ENCODE measurements around the gene SIGLEC15.

The SIGLEC15 gene

GRCh38 chr18:45841060-45841764 is 15.7 kb downstream of the SIGLEC15 start (continued):
- TF ChIP-seq TSHZ2 (CRISPR knock-in tag; IDR thresholded peaks at IDR 0.05) (no peak), ZFP3 (CRISPR knock-in tag; IDR thresholded peaks at IDR 0.05) (no peak), ISL1 (CRISPR knock-in tag; IDR thresholded peaks at IDR 0.05) (no peak), OSR1 (CRISPR knock-in tag; IDR thresholded peaks at IDR 0.05) (no peak), CSDC2 (CRISPR knock-in tag; IDR thresholded peaks at IDR 0.05) (no peak)

GRCh38 chr18:45841765-45842442 is 16.4 kb downstream of the SIGLEC15 start:
- TF ChIP-seq TOX (CRISPR knock-in tag; IDR thresholded peaks at IDR 0.05; ENCODE audit: borderline replicate concordance) (no peak), OSR1 (CRISPR knock-in tag; IDR thresholded peaks at IDR 0.05) (no peak), ZNF565 (CRISPR knock-in tag; conservative IDR thresholded peaks at IDR 0.05; ENCODE audit: low read depth) (no peak), ZNF8 (CRISPR knock-in tag; IDR thresholded peaks at IDR 0.05) (no peak), ESRRG (CRISPR knock-in tag; IDR thresholded peaks at IDR 0.05) (no peak), ZC3H10 (CRISPR knock-in tag; IDR thresholded peaks at IDR 0.05) (no peak), RARB (CRISPR knock-in tag; IDR thresholded peaks at IDR 0.05) (no peak), ZFP3 (CRISPR knock-in tag; IDR thresholded peaks at IDR 0.05) (no peak), CSRNP3 (CRISPR knock-in tag; IDR thresholded peaks at IDR 0.05) (no peak), TCF4 (CRISPR knock-in tag; IDR thresholded peaks at IDR 0.05; ENCODE audit: borderline replicate concordance) (no peak), CREB5 (CRISPR knock-in tag; IDR thresholded peaks at IDR 0.05; ENCODE audit: low read depth) (no peak), ZFP30 (CRISPR knock-in tag; IDR thresholded peaks at IDR 0.05) (no peak)
- ATAC-seq: no peak

GRCh38 chr18:45843019-45843418 is 17.5 kb downstream of the SIGLEC15 start:
- ATAC-seq: no peak
- TF ChIP-seq PATZ1 (CRISPR knock-in tag; IDR thresholded peaks at IDR 0.05; ENCODE audit: borderline replicate concordance): no peak
- TF ChIP-seq ZFP3 (CRISPR knock-in tag; IDR thresholded peaks at IDR 0.05): no peak
- no peak for TF ChIP-seq ZC3H10 (CRISPR knock-in tag; IDR thresholded peaks at IDR 0.05)
- no peak for TF ChIP-seq ZFP30 (CRISPR knock-in tag; IDR thresholded peaks at IDR 0.05)
- TF ChIP-seq ARNTL (CRISPR knock-in tag; IDR thresholded peaks at IDR 0.05; ENCODE audit: borderline replicate concordance, low read depth): no peak

- no peak; the same call in 2 of the 3 replicates for ATAC-seq
- TF ChIP-seq ZC3H10 (CRISPR knock-in tag; IDR thresholded peaks at IDR 0.05) (no peak), GLIS3 (CRISPR knock-in tag; IDR thresholded peaks at IDR 0.05) (no peak), PATZ1 (CRISPR knock-in tag; IDR thresholded peaks at IDR 0.05; ENCODE audit: borderline replicate concordance) (no peak), ZNF8 (CRISPR knock-in tag; IDR thresholded peaks at IDR 0.05) (no peak), POU6F1 (CRISPR knock-in tag; IDR thresholded peaks at IDR 0.05; ENCODE audit: borderline replicate concordance, low read depth) (no peak), ISL1 (CRISPR knock-in tag; IDR thresholded peaks at IDR 0.05) (no peak), ZNF70 (CRISPR knock-in tag; IDR thresholded peaks at IDR 0.05) (no peak), TOX (CRISPR knock-in tag; IDR thresholded peaks at IDR 0.05; ENCODE audit: borderline replicate concordance) (no peak), PPARA (CRISPR knock-in tag; IDR thresholded peaks at IDR 0.05; ENCODE audit: borderline replicate concordance) (no peak), ESRRG (CRISPR knock-in tag; IDR thresholded peaks at IDR 0.05) (no peak)
Measured at GRCh38 chr18:45844938-45845337, 19.5 kb downstream of the SIGLEC15 start.
